Uterus (tissue), 2 donors: ENCODE measurements around the gene LRP1.

Experiments
- CTCF ChIP-seq, 4 experiments: fragments of 200-600 bp in 2 of 4; fragments of 450-650 bp in 2 of 4; sonication (generic) in 2 of 4; IDR thresholded peaks; one replicate each; pipeline ENCODE4 v1.5.1; 2016 to 2019; ENCODE audit warnings: antibody characterized with exemption in 4 of 4, mild to moderate bottlenecking in 2 of 4, moderate library complexity in 1 of 4
- POLR2A ChIP-seq, 2 donors: fragments of 450-650 bp; IDR thresholded peaks; one replicate each; pipeline ENCODE4 v1.6.1; 2016; ENCODE audit warnings: antibody characterized with exemption in 2 of 2, mild to moderate bottlenecking in 1 of 2, moderate library complexity in 1 of 2

GRCh38 chr12:57195186-57195585 lies 66.9 kb downstream of the LRP1 start:
- TF ChIP-seq CTCF (IDR thresholded peaks at IDR 0.05): no peak
- TF ChIP-seq POLR2A (IDR thresholded peaks at IDR 0.05): no peak
